Astrocyte of the spinal cord (primary cell): ENCODE results near the gene NUP153.
A peak's percentile ranks its signal among the peaks of the same experiment; 100 is the strongest.
"Not testable (repeated sequence)": the region's sequence is repeated elsewhere in the genome, so short reads cannot be mapped to it uniquely, and the experiment has no call there.

Experiments used
- DNase-seq: peaks from one replicate; pipeline ENCODE4 v3.0.0; 2011; ENCODE audit warnings: low read depth, low spot score
- H3K4me3 ChIP-seq: 2 replicates; pipeline ENCODE4 v1.5.1; 2011; ENCODE audit warnings: low read depth, mild to moderate bottlenecking, low read length, moderate library complexity
- CTCF ChIP-seq: IDR thresholded peaks from 2 replicates; pipeline ENCODE4 v1.5.1; 2012; ENCODE audit warnings: low read depth, mild to moderate bottlenecking, low read length, inconsistent platforms
- in situ Hi-C: cut with HindIII; loops from 2 replicates; pipeline ENCODE4 v1.10.0; 2017; ENCODE audit warnings: low sequenced_read_pairs

The NUP153 gene

GRCh38 chr6:17588011-17588410 lies 118.7 kb downstream of the NUP153 start:
- no peak for TF ChIP-seq CTCF
- no peak overlapping the region for H3K4me3 ChIP-seq
- DNase-seq = no peak
- in situ Hi-C loops = no loop called here

GRCh38 chr6:17586623-17587022 lies 120.1 kb downstream of the NUP153 start:
- not testable (repeated sequence) for DNase-seq

GRCh38 chr6:17585766-17586490 lies 120.8 kb downstream of the NUP153 start:
- DNase-seq = no peak
- in situ Hi-C loops = no loop called here
- peak; percentile 23 for TF ChIP-seq CTCF
- no peak overlapping the region for H3K4me3 ChIP-seq

More at GRCh38 chr6:17586623-17587022, 120.1 kb downstream of the NUP153 start:
- H3K4me3 ChIP-seq, in situ Hi-C loops: not testable (repeated sequence)

- peak; percentile 58 for TF ChIP-seq CTCF
- DNase-seq = peak; percentile 88
- in situ Hi-C loops = no loop called here
- no peak overlapping the region for H3K4me3 ChIP-seq
Measured at GRCh38 chr6:17584241-17584803, 122.4 kb downstream of the NUP153 start.

GRCh38 chr6:17583811-17584210 lies 122.9 kb downstream of the NUP153 start:
- in situ Hi-C loops = no loop called here
- no peak for TF ChIP-seq CTCF

GRCh38 chr6:17581282-17581681 lies 125.4 kb downstream of the NUP153 start:
- in situ Hi-C loops, DNase-seq, H3K4me3 ChIP-seq: not testable (repeated sequence)

More at GRCh38 chr6:17583811-17584210, 122.9 kb downstream of the NUP153 start:
- no peak for DNase-seq
- H3K4me3 ChIP-seq = no peak overlapping the region

GRCh38 chr6:17580518-17581048 lies 126.1 kb downstream of the NUP153 start:
- peak; percentile 56 for DNase-seq
- in situ Hi-C loops = no loop called here
- no peak for TF ChIP-seq CTCF
- peak overlapping the region; percentile 50 for H3K4me3 ChIP-seq
